ENCODE measurements around the gene C6orf136. TPM values are rescaled to one million over a fixed set of nuclear protein-coding genes. Genes with fewer than 3 reads are reported as not detected.

The C6orf136 gene
- total RNA-seq, 1 donor from 2014 or later: 57.3 TPM

DNA sequence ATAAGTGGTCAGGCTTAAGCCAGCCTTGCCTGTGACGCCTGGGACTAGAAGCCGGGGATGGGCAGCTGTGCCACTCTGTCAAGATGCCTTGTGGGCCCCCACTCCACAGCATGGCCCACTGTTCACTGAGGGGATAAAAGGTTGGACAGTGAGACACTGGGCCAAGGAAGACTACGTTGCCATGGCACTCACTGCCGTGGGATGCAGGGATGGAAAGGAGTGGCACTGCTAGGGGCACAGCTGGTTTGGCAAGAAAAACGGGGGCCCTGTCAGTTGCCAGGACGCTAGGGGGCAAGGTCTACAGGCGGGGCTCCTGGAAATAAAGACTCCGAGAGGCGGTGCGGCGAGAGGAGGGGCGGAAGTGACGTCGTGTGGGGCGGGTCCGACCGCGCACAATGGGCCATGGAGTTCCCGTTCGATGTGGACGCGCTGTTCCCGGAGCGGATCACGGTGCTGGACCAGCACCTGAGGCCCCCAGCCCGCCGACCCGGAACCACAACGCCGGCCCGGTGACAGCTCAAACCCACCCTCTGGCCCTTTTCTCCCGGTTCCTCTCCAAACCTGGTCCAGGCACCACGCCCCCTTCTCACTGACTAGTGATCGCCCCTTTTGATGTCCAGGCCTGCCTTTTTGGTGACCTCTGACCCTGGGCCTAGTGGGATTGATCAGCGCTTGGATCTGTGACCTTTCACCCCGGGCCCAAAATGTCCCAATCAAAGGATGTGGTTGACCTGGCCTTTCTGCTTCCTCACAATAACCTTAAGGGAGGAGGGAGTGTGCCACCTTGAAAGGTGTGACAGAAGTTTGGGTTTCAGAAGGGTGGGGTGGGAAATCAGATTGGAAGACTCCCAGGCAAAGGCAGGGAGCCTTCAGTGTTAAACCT is 20.2 kb upstream of the C6orf136 start, which contains the start of gene ATAT1:
Gene ATAT1 (plus strand): TSS at position 391 of the 883 bp plus-strand sequence.
- H3K4me3 ChIP-seq: peak within 1 kb of the TSS; percentile 76
- peak within 1 kb of the TSS; percentile 93 for H3K27ac ChIP-seq (replicated peaks)
- peaks cover 16% of the 10 kb centered on the region for H3K4me1 ChIP-seq
- intact Hi-C loops (cut with micrococcal nuclease): no loop called here
- peaks cover 60% of the 10 kb centered on the region for H3K36me3 ChIP-seq
- no peaks in the 10 kb centered on the region for H3K27me3 ChIP-seq (ENCODE audit: low read depth)
- H3K9me3 ChIP-seq (replicated peaks): no peaks in the 10 kb centered on the region
- DNase-seq: peak; percentile 92
- TF ChIP-seq, protein P1, sequence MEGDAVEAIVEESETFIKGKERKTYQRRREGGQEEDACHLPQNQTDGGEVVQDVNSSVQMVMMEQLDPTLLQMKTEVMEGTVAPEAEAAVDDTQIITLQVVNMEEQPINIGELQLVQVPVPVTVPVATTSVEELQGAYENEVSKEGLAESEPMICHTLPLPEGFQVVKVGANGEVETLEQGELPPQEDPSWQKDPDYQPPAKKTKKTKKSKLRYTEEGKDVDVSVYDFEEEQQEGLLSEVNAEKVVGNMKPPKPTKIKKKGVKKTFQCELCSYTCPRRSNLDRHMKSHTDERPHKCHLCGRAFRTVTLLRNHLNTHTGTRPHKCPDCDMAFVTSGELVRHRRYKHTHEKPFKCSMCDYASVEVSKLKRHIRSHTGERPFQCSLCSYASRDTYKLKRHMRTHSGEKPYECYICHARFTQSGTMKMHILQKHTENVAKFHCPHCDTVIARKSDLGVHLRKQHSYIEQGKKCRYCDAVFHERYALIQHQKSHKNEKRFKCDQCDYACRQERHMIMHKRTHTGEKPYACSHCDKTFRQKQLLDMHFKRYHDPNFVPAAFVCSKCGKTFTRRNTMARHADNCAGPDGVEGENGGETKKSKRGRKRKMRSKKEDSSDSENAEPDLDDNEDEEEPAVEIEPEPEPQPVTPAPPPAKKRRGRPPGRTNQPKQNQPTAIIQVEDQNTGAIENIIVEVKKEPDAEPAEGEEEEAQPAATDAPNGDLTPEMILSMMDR (IDR thresholded peaks at IDR 0.05; ENCODE audit: borderline replicate concordance): peak; percentile 60

DNA sequence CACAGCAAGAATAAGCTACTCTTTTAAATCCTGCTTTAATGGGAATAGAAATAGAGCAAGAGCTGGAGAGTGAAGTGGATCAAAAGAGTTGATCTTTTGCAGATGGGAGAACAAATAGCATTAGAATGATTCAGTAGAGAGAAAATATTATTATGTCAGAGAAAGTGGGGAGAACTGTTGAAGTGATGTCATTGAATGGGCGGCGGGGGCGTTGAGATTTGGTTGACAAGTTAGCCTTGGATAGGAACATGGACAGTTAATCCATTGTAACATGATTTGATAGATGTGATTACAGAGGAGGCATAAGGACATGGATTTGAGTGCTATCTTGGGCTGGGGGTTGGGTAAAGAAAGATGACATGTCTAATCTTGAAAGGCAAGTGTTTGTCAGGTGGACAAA is 11.1 kb upstream of the C6orf136 start:
- peaks cover 19% of the 10 kb centered on the region for H3K36me3 ChIP-seq
- H3K4me1 ChIP-seq: no peaks in the 10 kb centered on the region
- no peaks in the 10 kb centered on the region for H3K9me3 ChIP-seq (replicated peaks)
- no peak overlapping the region for H3K4me3 ChIP-seq
- H3K27ac ChIP-seq (replicated peaks): no peak overlapping the region
- intact Hi-C loops (cut with micrococcal nuclease): no loop called here
- DNase-seq: no peak
- TF ChIP-seq, protein P1 (IDR thresholded peaks at IDR 0.05; ENCODE audit: borderline replicate concordance): no peak
- H3K27me3 ChIP-seq (ENCODE audit: low read depth): no peaks in the 10 kb centered on the region

DNA sequence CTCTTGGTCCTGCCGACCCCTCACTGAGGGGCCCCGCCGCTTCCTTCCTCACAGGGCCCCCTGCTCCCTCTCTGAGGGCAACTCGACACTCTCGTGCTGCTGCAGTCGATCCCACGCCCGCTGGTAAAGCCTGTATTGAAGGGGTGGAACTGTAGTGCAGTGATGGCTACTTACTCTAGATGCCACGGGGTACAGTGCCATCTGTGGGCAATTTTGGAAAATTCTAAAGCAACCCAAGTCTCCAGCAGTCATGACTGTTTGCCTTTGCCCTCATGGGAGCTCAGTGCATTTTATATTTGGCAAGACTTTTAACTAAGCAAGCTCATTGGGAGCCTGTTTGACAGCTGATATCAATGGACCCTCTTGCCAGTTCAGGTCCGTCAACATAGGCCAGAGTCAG is 6.5 kb upstream of the C6orf136 start:
- H3K9me3 ChIP-seq (replicated peaks): no peaks in the 10 kb centered on the region
- peaks cover 23% of the 10 kb centered on the region for H3K36me3 ChIP-seq
- H3K27me3 ChIP-seq (ENCODE audit: low read depth): no peaks in the 10 kb centered on the region
- DNase-seq: no peak
- H3K27ac ChIP-seq (replicated peaks): no peak overlapping the region
- TF ChIP-seq, protein P1 (IDR thresholded peaks at IDR 0.05; ENCODE audit: borderline replicate concordance): no peak
- H3K4me1 ChIP-seq: no peaks in the 10 kb centered on the region
- intact Hi-C loops (cut with micrococcal nuclease): no loop called here
- no peak overlapping the region for H3K4me3 ChIP-seq

DNA sequence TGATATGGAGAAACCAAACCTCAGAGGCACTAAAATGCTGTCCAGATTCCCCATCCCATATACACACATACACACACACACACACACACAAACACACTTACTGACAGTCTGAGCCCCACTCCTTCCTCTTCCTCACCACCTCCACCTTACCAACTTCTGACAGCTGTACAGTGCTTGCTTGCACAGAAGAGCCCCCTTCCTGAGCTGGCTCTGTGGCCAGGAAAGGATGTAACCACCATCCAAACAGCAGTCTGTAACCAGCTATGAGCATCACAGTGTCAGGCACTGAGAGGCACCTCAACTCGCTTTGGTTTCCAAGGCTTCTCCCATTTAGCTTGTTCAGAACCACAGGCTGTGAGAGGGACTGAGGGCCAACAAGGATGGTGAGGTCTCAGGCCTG is 5.9 kb upstream of the C6orf136 start:
- intact Hi-C loops (cut with micrococcal nuclease): no loop called here
- no peak overlapping the region for H3K4me3 ChIP-seq
- peaks cover 5% of the 10 kb centered on the region for H3K4me1 ChIP-seq
- TF ChIP-seq, protein P1 (IDR thresholded peaks at IDR 0.05; ENCODE audit: borderline replicate concordance): no peak
- no peak for DNase-seq
- no peaks in the 10 kb centered on the region for H3K9me3 ChIP-seq (replicated peaks)
- H3K27me3 ChIP-seq (ENCODE audit: low read depth): no peaks in the 10 kb centered on the region
- H3K36me3 ChIP-seq: peaks cover 23% of the 10 kb centered on the region
- H3K27ac ChIP-seq (replicated peaks): no peak overlapping the region

DNA sequence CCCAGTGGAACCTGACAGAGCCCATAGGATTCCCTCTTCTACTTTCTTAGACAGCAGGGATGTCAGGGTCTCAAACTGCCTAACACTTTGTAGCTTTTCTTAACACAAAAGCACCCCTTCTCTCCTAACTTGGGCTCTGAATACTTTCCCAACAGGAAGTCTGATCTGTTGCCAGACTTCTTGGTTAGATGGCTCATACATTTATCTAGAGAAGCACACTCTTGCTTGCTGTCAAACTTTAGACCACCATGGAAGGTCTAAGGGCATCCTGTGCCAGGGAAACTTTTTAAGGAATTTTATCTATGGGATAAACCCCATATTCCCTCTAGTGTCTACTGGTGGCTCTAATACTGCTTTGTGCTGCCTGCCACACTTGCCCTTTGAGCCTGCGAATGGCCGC is 3.3 kb upstream of the C6orf136 start:
- H3K4me3 ChIP-seq: no peak overlapping the region
- peaks cover 27% of the 10 kb centered on the region for H3K4me1 ChIP-seq
- DNase-seq: no peak
- TF ChIP-seq, protein P1 (IDR thresholded peaks at IDR 0.05; ENCODE audit: borderline replicate concordance): no peak
- no peak overlapping the region for H3K27ac ChIP-seq (replicated peaks)
- peaks cover 23% of the 10 kb centered on the region for H3K36me3 ChIP-seq
- intact Hi-C loops (cut with micrococcal nuclease): no loop called here
- no peaks in the 10 kb centered on the region for H3K27me3 ChIP-seq (ENCODE audit: low read depth)
- no peaks in the 10 kb centered on the region for H3K9me3 ChIP-seq (replicated peaks)
